Thymus (tissue), 11 donors: ENCODE data around the gene TSPAN33. TPM values are rescaled to one million over a fixed set of nuclear protein-coding genes. Genes with fewer than 3 reads are reported as not detected.
"Not testable (repeated sequence)": the region's sequence is repeated elsewhere in the genome, so short reads cannot be mapped to it uniquely, and the experiment has no call there.

Experiments
- DNase-seq, 9 donors: peaks; one replicate each; pipeline ENCODE4 v3.0.0-alpha.2; 2013; ENCODE audit warnings: low spot score in 9 of 9, low read depth in 6 of 9, missing footprints in 1 of 9
- H3K27ac ChIP-seq, 2 donors: one replicate each; pipeline ENCODE4 v1.5.1; 2013; ENCODE audit warnings: control low read depth in 1 of 2, low read depth in 1 of 2, low read length in 1 of 2, mild to moderate bottlenecking in 1 of 2, moderate library complexity in 1 of 2
- H3K27me3 ChIP-seq, 2 donors: one replicate each; pipeline ENCODE4 v1.5.1; 2013; ENCODE audit warnings: low read length in 1 of 2; ENCODE audit not compliant: control insufficient read depth in 2 of 2, insufficient read depth in 1 of 2
- H3K36me3 ChIP-seq, 2 donors: one replicate each; pipeline ENCODE4 v1.5.1; 2013; ENCODE audit warnings: low read length in 1 of 2, mild to moderate bottlenecking in 1 of 2, moderate library complexity in 1 of 2; ENCODE audit not compliant: control insufficient read depth in 2 of 2, insufficient read depth in 2 of 2
- H3K4me1 ChIP-seq, 2 donors: one replicate each; pipeline ENCODE4 v1.5.1; 2013; ENCODE audit warnings: low read length in 2 of 2; ENCODE audit not compliant: control insufficient read depth in 2 of 2, insufficient read depth in 2 of 2
- H3K4me3 ChIP-seq, 2 donors: one replicate each; pipeline ENCODE4 v1.5.1; 2013; ENCODE audit warnings: low read length in 2 of 2, control low read depth in 1 of 2, mild to moderate bottlenecking in 1 of 2
- H3K9me3 ChIP-seq, 2 donors: one replicate each; pipeline ENCODE4 v1.5.1; 2013; ENCODE audit warnings: low read length in 1 of 2, mild to moderate bottlenecking in 1 of 2; ENCODE audit not compliant: control insufficient read depth in 2 of 2, insufficient read depth in 1 of 2
- WGBS: extraction: QIAGEN DNeasy Blood & Tissue Kit; methylation state at CpG from one replicate; pipeline ENCODE4 v1.1.7; 2013; 5-methylcytosine and 5-hydroxymethylcytosine counted together
- polyA plus RNA-seq: library from polyadenylated mRNA; stranded (reverse); fragments of 200-250 nt; gene quantifications from one replicate; pipeline ENCODE4 v1.2.3, GENCODE V29; 2013
- total RNA-seq: library from RNA; stranded (reverse); fragments of 120-200 nt; gene quantifications from one replicate; pipeline ENCODE4 v1.2.4, GENCODE V29; 2013
- donor health status: healthy.

Gene TSPAN33
- total and polyA plus RNA-seq, 2 donors = 23.4 to 29.2 TPM

GRCh38 chr7:129216821-129217416, 72.4 kb downstream of the TSPAN33 start:
- H3K9me3 ChIP-seq = peaks cover 0 to 10% of the 10 kb centered on the region in 2 donors
- WGBS = 93% methylated on average over 8 of the region's 8 CpGs
- not testable (repeated sequence) for H3K27me3 ChIP-seq, H3K36me3 ChIP-seq, H3K4me3 ChIP-seq, H3K4me1 ChIP-seq, H3K27ac ChIP-seq, DNase-seq

- H3K27ac ChIP-seq = no peak overlapping the region
- no peaks in the 10 kb centered on the region for H3K36me3 ChIP-seq
- H3K27me3 ChIP-seq = no peaks in the 10 kb centered on the region
- peak in 7 of 9 donors; percentile 52 to 84 (median 68) for DNase-seq
- 19% methylated on average over 9 of the region's 9 CpGs for WGBS
- no peak overlapping the region for H3K4me3 ChIP-seq
- H3K9me3 ChIP-seq = peaks cover 0 to 10% of the 10 kb centered on the region in 2 donors
- H3K4me1 ChIP-seq = peaks cover 0 to 12% of the 10 kb centered on the region in 2 donors
Observed at GRCh38 chr7:129218514-129219062, 74.1 kb downstream of the TSPAN33 start.

GRCh38 chr7:129219166-129219565, 74.7 kb downstream of the TSPAN33 start:
- not testable (repeated sequence) for H3K27ac ChIP-seq, H3K4me3 ChIP-seq, H3K27me3 ChIP-seq, H3K36me3 ChIP-seq, DNase-seq
- WGBS = 99% methylated on average over 4 of the region's 4 CpGs
- peaks cover 0 to 12% of the 10 kb centered on the region in 2 donors for H3K4me1 ChIP-seq
- H3K9me3 ChIP-seq = peaks cover 0 to 10% of the 10 kb centered on the region in 2 donors

Other genes with a start within 250 kb of the TSPAN33 start
- gene KCP, start 234.0 kb upstream of the TSPAN33 start, total RNA-seq = 0.09 TPM
- gene KCP, start 234.0 kb upstream of the TSPAN33 start, polyA plus RNA-seq = 0.34 TPM
- 10.0 TPM for gene IRF5, start 206.8 kb upstream of the TSPAN33 start, total RNA-seq
- 14.0 TPM for gene IRF5, start 206.8 kb upstream of the TSPAN33 start, polyA plus RNA-seq
- gene TNPO3, start 89.6 kb upstream of the TSPAN33 start, total RNA-seq = 30.7 TPM
- 17.2 TPM for gene TNPO3, start 89.6 kb upstream of the TSPAN33 start, polyA plus RNA-seq
- gene SMO, start 43.9 kb downstream of the TSPAN33 start, total RNA-seq = 11.7 TPM
- gene SMO, start 43.9 kb downstream of the TSPAN33 start, polyA plus RNA-seq = 4.6 TPM
- 6.6 TPM for gene AHCYL2, start 80.3 kb downstream of the TSPAN33 start, total RNA-seq
- 6.8 TPM for gene AHCYL2, start 80.3 kb downstream of the TSPAN33 start, polyA plus RNA-seq